Activated CD4-positive, alpha-beta T cell treated with anti-CD3 and anti-CD28 coated beads, Interleukin-2, amount 50 U/mL, for 24 hours (primary cell): ENCODE data around the gene ENTPD2.

ENCODE experiments used
- DNase-seq, 2 donors: peaks; one replicate each; pipeline ENCODE4 v3.0.0-alpha.2; 2020; ENCODE audit warnings: low read depth in 1 of 2, low spot score in 1 of 2

The ENTPD2 gene

GRCh38 chr9:137031904-137032640 is 21.8 kb downstream of the ENTPD2 start, which contains the start of gene FUT7:
Gene FUT7, minus strand, starts transcription at chr9:137032088. Its CDS starts 97 bp downstream, at chr9:137031991.
- DNase-seq: no peak

DNA sequence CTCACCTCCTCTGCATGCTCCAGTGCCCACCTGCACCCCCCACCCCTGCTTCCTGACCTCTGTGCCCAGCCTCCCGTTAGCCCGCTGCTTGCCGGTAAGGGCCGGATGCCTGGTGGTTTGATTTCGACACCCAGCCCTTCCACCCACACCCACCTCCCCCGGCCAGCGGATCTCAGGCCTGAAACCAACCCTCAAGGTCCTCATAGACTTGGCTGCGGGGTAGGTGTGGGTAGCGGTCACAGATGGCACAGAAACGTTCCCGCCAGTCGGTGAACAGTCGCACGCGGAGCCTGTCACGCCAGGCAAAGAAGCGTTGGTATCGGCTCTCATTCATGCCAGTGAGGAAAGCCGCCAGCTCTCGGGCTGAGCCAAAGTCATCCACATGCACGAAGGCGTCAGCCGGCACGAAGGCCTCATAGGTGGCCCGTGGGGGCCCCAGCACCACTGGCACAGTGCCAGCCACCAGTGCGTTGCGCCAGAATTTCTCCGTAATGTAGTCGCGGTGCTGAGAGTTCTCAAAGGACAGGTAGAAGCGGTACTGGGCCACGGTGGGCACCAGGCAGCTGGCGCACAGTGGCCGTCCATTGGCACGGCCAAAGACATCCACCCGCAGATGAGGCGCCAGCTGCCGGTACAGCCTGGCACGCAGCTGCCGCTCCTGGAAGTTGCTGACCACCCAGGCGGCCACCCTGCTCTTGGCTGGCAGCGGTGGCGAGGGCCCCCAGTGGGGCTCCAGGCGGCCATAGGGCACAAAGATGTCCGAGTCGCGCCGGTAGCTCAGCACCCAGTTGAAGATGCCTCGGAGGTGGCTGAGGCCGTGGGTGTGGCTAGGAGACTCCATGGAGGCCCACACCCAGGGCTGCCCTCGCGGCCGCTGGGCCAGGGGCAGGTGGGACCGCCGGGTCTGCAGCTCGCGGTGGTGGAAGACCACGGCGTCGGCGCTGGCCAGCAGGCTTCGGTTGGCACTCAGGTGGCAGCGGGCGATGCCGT is 23.0 kb downstream of the ENTPD2 start:
- no peak for DNase-seq

GRCh38 chr9:137030006-137030405 is 23.9 kb downstream of the ENTPD2 start:
- no peak for DNase-seq

DNA sequence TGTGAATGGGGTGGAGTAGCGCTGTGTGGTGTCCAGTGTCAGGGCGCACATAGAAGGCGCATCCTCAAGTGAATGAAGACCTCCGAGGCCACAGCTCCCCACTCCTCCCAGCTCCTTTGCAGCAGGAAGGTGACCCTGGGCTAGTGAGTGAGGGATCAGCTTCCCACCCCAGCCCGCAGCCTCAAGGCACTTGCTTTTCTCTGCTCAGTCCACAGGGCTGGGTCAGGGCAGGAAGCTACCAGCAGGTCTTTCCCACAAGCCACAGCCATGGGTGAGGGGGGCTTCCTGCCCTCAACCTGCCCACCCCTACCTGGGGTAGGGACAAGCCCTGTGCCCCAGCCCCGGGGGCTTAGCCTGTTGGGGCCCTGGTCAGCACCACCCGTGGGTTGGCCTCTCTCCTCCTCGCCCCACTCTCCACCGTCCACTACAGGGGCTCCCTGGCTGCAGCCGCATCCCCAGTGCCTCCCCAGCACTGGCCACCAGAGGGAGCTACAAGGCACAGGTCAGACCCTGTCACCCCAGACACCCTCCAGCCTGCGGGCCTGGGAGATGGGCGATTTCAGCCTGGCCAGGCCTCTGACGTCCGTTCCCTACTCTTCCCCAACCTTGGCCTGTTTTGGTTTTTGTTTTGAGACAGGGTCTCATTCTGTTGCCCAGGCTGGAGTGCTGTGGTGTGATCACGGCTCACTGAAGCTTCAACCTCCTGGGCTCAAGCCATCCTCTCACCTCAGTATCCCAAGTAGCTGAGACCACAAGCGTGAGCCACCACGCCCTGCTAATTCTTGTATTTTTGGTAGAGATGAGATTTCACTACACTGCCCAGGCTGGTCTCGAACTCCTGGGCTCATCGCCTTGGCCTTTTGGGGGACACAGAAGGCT is 24.6 kb downstream of the ENTPD2 start:
- peak; percentile 47 to 61 for DNase-seq

GRCh38 chr9:137028263-137029057 is 25.4 kb downstream of the ENTPD2 start:
- DNase-seq: peak in 1 of 2 donors; percentile 36

DNA sequence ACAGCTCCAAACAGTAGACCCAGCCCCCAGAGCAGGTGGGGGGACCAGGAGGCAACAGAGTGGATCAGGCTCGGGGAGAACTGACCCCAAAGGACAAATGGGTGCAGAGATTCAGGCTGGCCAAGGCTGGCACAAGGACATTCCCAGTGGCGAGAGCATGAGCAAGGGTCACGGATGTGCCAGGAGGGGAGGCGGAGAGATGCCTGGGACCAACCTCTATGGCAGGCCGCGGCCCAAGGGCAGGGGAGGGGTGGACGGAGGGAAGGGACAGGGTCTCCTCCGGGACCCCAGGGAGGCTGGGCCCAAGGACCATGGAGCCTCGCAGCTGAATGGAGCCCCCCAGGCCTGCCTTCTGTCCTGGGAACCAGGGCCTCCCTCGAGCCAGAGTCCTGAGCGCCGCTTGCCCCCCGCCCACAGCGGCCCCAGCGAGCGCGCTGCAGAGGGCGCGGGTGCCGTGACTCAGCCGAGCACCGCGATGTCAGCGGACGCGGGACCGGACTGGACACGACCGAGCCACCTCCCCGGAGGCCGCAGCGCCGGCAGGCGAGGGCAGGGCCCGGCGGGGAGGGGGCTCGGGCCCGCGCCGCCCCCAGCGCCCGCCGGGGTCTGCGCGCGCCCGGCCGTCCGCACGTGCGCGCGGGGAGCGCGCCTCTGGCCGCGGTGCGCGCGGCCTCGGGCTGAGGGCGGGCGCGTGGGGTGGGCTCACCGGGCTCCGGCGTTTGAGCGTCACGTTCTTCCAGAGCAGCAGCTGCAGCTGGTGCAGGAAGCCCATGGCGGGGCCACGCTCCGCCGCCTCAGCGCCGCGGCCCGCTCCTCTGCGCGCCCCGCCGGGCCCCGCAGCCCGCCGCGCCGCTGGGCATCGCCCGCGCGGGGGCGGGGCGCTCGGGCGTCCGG is 26.2 kb downstream of the ENTPD2 start, which contains the start of gene ABCA2:
Gene ABCA2 (minus strand): TSS at position 869 of the 894 bp plus-strand sequence. CDS start 97 bp downstream, at position 772.
- DNase-seq: no peak

DNA sequence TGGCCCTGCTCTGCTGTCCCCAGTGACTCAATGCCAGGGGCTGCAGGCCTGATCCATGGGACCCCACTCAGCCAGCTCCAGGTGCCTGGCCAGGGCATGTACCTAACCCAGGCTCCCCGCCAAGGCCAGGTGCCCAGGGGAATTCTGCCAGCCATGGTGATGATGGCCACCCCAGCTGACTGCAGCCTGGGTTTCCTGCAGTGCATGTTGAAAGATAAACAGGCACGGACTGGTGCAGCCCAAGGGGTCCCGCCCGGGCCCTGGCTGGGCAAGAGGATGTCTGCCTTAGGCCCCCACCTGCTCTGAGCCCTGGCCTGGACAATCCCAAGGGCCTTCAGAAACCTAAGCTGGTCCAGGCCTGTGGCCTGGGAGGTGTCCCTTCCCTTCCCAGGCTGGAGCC is 27.0 kb downstream of the ENTPD2 start:
- DNase-seq: no peak

DNA sequence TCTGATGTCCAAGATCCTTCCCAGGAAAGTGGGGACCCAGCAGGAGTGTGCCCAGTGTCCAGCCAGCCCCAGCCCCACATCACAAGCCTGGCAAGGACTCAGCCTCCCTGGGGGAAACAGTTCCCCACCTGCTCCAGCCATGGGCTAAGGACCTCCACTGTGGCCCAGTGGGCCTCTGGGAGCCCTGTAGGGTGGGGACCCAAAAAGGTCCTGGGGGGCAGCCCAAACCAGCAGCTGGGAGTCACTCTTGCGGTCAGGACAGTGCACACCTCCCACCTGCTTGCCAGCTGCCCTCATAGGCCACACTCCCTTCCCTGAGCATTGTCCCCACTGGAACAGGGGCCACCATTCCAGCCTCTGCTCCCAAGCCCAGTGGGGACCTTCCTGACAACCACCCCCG is 27.5 kb downstream of the ENTPD2 start:
- no peak for DNase-seq

DNA sequence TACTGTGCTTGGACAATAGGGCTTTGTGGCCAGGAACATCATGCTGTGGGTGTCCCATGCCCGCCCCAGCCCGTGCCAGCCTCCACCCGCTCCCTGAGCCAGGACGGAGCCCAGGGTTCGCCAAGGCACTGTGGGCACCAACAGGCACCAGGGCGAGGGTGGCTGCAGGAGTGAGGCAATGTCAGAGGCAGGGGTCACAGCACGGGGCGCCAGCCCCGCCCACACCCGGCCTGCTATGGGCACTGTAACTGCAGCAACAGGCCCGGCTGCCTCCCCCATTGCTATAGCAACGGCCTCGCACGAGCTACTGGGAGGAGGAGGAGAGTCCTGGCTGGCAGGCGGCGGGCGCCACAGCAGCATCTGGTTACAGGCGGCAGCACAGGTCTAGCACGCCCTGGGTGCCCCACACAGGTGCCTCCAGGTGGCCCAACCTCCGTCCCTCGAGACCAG is 28.3 kb downstream of the ENTPD2 start:
- DNase-seq: no peak

DNA sequence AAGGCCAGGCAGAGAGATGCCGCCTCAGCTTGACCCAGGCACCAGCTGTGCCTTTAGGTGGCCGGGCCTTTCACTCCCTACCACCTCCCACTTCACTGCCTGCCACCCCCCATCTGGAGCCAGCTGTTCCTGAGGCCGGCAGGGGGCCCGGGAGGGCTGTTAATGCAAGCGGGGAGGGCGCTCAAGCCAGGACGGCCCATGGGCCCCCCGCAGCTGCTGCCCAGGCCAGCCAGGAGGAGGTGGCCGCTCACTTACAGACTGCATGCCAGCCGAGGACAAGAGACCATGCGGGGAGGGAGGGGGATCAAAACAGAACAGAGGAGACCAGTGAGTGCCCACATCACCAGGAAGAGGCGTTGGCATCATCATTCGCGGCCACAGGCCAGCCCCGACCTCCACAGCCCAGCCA is 30.3 kb downstream of the ENTPD2 start:
- DNase-seq: no peak

- DNase-seq: no peak
Observed at GRCh38 chr9:137023157-137023556, 30.7 kb downstream of the ENTPD2 start.

DNA sequence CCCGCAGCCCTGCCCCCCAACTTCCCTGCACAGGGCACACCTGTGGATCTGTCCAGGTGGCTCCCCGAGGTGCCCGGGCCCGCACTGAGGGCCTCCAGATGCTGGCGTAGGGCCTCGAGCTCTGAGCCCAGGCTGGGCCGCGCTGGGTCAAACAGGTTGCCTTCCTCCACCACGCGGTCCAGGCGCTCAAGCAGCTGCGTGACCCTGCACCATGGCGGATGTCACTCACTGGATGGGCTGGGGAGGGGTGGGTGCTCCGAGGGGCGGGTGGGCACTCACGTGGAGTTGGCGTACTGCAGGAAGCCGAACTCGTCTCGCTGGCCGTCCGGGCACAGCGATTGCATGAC is 31.2 kb downstream of the ENTPD2 start:
- DNase-seq: no peak

DNA sequence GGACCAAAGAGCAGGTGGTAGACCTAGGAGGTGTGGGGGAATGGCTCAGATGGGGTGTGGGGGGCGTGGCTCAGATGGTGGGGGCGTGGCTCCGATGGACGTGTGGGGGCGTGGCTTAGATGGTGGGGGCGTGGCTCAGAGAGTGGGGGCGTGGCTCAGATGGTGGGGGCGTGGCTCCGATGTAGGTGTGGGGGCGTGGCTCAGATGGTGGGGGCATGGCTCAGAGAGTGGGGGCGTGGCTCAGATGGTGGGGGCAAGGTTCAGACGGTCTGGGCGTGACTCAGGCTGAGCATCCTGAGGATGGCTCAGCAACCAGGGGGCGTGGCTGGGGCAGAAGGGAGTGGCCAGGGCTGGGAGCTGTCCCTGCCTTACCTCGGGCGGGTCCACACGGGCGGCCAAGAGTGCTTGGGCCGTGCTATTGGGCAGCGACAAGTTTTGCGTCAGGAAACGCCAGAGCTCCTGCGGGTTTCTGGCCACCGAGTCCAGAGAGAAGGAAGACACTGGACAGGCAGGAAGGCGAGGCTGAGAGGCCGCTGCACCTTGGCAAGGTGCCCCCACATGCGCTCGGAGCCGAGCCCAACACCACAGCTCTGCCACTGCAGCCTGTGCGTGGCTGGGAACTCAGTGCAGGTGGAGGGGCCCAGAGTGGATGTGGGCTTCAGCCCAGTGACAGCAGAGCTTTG is 31.7 kb downstream of the ENTPD2 start:
- peak in 1 of 2 donors; percentile 52 for DNase-seq

GRCh38 chr9:137021568-137021978 is 32.3 kb downstream of the ENTPD2 start:
- no peak for DNase-seq

DNA sequence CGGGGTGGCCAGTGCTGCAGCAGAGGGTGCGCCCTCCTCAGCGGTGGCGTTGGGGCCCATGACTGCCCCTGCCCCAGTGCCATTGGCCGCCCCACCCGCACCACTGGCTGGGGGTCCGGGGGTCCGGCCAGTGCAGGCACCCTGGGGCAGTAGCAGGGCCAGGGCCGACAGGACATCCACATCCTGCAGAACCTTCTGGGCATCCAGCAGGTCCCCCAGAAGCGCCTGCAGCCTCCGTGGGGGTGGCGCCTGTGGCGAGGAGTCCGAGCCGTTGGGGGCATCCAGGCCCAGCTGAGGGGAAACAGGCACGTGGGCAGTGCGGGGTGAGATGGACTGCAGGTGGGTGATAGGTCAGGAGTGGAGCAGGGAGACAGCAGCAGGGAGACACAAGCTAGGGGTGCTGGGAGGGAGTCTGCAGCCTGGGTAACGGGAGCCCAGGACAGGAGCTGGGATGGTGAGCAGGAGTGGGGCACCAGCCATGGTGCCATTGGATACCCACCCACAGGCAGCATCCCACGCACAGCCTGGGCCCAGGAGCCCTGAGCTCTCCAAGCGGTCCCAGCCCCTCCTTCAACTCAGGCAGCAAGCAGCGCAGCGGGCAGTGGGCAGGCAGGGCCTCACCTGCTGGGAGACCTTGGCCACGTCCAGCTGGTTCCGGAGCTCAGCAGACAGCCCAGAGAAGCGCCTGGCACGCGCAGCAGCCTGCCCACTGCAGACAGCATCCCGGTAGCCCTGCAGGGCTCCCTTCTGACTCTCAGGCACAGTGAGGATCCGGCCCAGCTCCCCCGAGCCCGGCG is 32.9 kb downstream of the ENTPD2 start:
- DNase-seq: no peak

GRCh38 chr9:137019891-137020683 is 33.8 kb downstream of the ENTPD2 start:
- no peak for DNase-seq
